Measurements from ENCODE around the gene PGF.

GRCh38 chr14:74985806-74986205 is 30.4 kb upstream of the PGF start:
- TF ChIP-seq FOXK2 (IDR thresholded peaks at IDR 0.05) (no peak), BHLHE40 (IDR thresholded peaks at IDR 0.05; ENCODE audit: borderline replicate concordance) (no peak), ARNT (IDR thresholded peaks at IDR 0.05) (no peak), NFRKB (IDR thresholded peaks at IDR 0.05) (no peak), ELF4 (IDR thresholded peaks at IDR 0.05) (no peak), SUZ12 (IDR thresholded peaks at IDR 0.05) (no peak), HDGF (IDR thresholded peaks at IDR 0.05; ENCODE audit: borderline replicate concordance) (no peak), FOXA1 (IDR thresholded peaks at IDR 0.05) (no peak), SP1 (IDR thresholded peaks at IDR 0.05) (no peak), LEF1 (IDR thresholded peaks at IDR 0.05; ENCODE audit: borderline replicate concordance) (no peak)
